Measurements from ENCODE around the gene SH3TC1.
A peak's percentile ranks its signal among the peaks of the same experiment; 100 is the strongest.

Gene SH3TC1

DNA sequence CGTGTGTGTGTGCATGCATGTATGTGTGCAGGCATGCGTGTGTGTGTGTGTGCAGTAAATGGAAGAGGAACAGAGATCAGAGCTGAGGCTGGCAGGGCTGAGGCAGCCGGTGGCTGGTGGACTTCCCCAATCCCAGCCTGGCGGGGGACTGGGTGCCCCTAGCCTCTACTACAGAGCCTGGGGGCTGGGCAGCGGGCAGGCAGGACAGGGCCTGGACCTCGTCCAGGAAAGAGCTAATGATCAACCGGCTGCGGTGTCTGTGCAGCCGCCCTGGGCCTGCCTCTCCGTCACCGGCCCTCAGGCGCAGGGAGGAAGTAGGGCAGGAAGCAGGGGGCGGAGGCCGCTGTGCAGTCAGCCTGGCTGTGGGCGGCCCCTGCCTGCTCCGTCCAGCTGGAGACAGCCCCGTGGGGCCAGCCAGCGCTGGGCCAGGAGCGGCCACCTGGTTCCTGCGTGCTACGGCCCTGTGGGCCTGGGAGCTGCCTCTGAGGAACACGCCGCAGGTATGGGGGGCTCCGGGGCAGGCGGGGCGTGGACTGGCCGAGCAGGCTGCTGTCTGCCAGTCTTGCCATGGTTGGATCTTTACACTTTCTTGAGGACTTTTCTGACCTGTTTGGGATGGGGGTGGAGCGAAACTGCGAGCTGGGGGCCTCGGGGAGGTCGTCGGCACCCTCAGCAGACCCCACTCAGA is at the start of gene SH3TC1:
Gene SH3TC1, plus strand, starts transcription at position 385 of the 688 bp plus-strand sequence. CDS start 5,905 bp downstream, outside the sequence.
- in situ Hi-C loops (cut with HindIII; ENCODE audit: low sequenced_read_pairs): no loop called here
- TF ChIP-seq, protein P1, sequence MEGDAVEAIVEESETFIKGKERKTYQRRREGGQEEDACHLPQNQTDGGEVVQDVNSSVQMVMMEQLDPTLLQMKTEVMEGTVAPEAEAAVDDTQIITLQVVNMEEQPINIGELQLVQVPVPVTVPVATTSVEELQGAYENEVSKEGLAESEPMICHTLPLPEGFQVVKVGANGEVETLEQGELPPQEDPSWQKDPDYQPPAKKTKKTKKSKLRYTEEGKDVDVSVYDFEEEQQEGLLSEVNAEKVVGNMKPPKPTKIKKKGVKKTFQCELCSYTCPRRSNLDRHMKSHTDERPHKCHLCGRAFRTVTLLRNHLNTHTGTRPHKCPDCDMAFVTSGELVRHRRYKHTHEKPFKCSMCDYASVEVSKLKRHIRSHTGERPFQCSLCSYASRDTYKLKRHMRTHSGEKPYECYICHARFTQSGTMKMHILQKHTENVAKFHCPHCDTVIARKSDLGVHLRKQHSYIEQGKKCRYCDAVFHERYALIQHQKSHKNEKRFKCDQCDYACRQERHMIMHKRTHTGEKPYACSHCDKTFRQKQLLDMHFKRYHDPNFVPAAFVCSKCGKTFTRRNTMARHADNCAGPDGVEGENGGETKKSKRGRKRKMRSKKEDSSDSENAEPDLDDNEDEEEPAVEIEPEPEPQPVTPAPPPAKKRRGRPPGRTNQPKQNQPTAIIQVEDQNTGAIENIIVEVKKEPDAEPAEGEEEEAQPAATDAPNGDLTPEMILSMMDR (IDR thresholded peaks at IDR 0.05; ENCODE audit: low read depth, low read length): no peak
- DNase-seq (ENCODE audit: low read depth, low spot score): peak; percentile 78
- no peak within 1 kb of the TSS for H3K4me3 ChIP-seq (ENCODE audit: low read depth, low read length)

DNA sequence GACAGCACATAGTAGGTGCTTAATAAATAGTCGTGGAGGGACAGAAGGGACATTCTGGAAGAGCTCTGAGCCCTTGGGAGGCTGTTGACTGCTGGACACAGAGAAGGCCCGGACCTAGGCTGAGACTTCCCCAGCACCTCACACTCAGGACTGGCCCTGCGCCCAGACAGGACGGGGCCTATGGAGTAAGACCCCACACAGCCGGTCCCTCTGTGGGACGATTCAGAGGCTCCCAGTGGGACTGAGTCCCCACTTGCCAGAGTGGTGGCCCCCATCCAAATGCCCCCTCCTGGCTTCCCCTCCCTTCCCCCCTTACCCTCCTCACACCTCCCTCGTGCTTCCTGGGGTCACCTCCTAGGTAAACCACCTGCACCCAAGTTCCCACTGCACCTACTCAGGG is 49.4 kb upstream of the SH3TC1 start:
- no peak overlapping the region for H3K4me3 ChIP-seq (ENCODE audit: low read depth, low read length)
- in situ Hi-C loops (cut with HindIII; ENCODE audit: low sequenced_read_pairs): no loop called here
- no peak for DNase-seq (ENCODE audit: low read depth, low spot score)
- TF ChIP-seq, protein P1 (IDR thresholded peaks at IDR 0.05; ENCODE audit: low read depth, low read length): no peak

DNA sequence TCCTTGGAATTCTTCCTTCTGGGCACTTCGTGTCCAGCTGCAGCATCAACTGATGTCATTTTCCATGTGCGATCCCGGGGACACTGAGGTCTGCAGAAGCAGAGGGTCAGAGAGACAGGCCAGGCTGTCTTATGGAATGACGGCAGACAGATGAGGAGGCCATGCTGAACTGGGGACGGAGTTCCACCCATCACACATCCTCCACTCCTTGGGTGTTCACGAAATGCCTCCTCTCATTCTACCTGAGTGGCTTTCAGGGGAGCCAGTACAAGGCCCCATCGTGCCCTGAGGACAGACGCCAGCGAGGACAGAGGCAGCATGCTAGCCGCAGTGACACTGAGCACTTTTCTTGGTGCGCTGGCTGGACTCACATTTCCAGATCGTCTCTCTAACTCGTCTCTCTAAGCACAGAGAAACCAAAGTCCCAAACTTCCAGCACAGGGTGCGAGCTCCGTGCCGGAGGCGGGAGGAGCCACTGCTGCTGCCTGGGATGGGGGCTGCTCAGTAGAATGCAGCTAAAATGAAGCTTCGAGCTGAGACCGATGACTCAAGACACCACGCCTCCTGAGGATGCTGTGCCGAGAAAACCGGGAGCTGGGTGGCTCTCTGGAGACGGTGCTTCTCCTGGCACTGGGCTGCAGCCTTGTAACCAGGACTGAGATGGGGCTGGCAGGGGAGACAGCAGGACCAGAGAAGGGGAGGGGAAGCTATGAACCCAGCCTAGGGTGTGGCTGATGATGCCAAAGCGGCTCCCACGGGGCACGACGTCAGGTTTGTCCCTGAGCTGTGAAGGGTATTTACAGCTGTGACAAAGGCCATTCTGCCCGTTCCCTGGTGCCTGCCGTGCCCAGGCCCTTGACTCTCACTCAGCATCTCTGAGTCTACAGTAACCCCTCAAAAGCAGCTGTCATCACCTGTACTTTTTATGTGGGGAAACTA is 48.7 kb upstream of the SH3TC1 start:
- in situ Hi-C loops (cut with HindIII; ENCODE audit: low sequenced_read_pairs): no loop called here
- TF ChIP-seq, protein P1 (IDR thresholded peaks at IDR 0.05; ENCODE audit: low read depth, low read length): no peak
- no peak for DNase-seq (ENCODE audit: low read depth, low spot score)
- H3K4me3 ChIP-seq (ENCODE audit: low read depth, low read length): no peak overlapping the region

DNA sequence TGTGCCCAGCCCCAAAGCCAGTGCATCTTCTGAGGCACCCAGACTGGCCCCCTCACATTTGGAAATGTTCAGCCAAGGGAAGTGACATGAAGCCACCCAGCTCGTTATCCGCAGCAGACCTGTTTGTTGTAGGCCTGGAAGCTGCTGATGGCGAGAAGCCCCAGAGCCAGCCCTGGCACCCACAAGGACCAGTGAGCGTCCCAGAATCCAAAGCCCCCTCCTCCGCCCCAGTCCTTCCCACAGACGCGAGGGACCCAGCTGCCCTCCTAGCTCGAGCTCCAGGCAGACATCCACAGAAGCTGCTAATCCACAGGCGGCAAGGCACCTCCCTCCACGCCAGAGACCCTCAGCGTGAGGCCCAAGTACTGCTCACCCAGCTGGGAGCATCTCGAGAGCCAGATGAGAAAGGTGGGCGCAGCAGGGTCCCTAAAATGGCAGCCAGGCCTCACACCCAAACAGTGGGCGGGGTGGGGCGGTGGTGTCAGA is 47.9 kb upstream of the SH3TC1 start:
- TF ChIP-seq, protein P1 (IDR thresholded peaks at IDR 0.05; ENCODE audit: low read depth, low read length): no peak
- in situ Hi-C loops (cut with HindIII; ENCODE audit: low sequenced_read_pairs): no loop called here
- no peak overlapping the region for H3K4me3 ChIP-seq (ENCODE audit: low read depth, low read length)
- no peak for DNase-seq (ENCODE audit: low read depth, low spot score)

GRCh38 chr4:8152090-8152864 is 46.8 kb upstream of the SH3TC1 start:
- TF ChIP-seq, protein P1 (IDR thresholded peaks at IDR 0.05; ENCODE audit: low read depth, low read length): no peak
- in situ Hi-C loops (cut with HindIII; ENCODE audit: low sequenced_read_pairs): no loop called here
- no peak overlapping the region for H3K4me3 ChIP-seq (ENCODE audit: low read depth, low read length)
- no peak for DNase-seq (ENCODE audit: low read depth, low spot score)

GRCh38 chr4:8152865-8153257 is 46.2 kb upstream of the SH3TC1 start:
- no peak for DNase-seq (ENCODE audit: low read depth, low spot score)
- in situ Hi-C loops (cut with HindIII; ENCODE audit: low sequenced_read_pairs): no loop called here
- TF ChIP-seq, protein P1 (IDR thresholded peaks at IDR 0.05; ENCODE audit: low read depth, low read length): no peak
- no peak overlapping the region for H3K4me3 ChIP-seq (ENCODE audit: low read depth, low read length)
